HEK293T (cell line): ENCODE results near the gene ELL.

Source experiments
- ARNT ChIP-seq: fragments of 450-650 bp; IDR thresholded peaks from 2 replicates; pipeline ENCODE4 v1.6.1; 2017; ENCODE audit warnings: mild to moderate bottlenecking
- BHLHE40 ChIP-seq: fragments of 450-650 bp; IDR thresholded peaks from 2 replicates; pipeline ENCODE4 v1.6.1; 2016; ENCODE audit warnings: mild to moderate bottlenecking, moderate library complexity, borderline replicate concordance
- CTBP1 ChIP-seq: fragments of 450-650 bp; IDR thresholded peaks from 2 replicates; pipeline ENCODE4 v1.6.1; 2016; ENCODE audit warnings: borderline replicate concordance
- FOXK2 ChIP-seq: fragments of 450-650 bp; IDR thresholded peaks from 2 replicates; pipeline ENCODE4 v1.6.1; 2016; ENCODE audit warnings: mild to moderate bottlenecking
- FOXM1 ChIP-seq: fragments of 450-650 bp; IDR thresholded peaks from 2 replicates; pipeline ENCODE4 v1.6.1; 2017; ENCODE audit warnings: mild to moderate bottlenecking, borderline replicate concordance
- HDGF ChIP-seq: fragments of 450-650 bp; IDR thresholded peaks from 2 replicates; pipeline ENCODE4 v1.6.1; 2017; ENCODE audit warnings: antibody characterized with exemption, borderline replicate concordance
- L3MBTL2 ChIP-seq: fragments of 450-650 bp; conservative IDR thresholded peaks from 2 replicates; pipeline ENCODE4 v1.6.1; 2016; ENCODE audit warnings: mild to moderate bottlenecking
- LEF1 ChIP-seq: fragments of 450-650 bp; IDR thresholded peaks from 2 replicates; pipeline ENCODE4 v1.6.1; 2017; ENCODE audit warnings: mild to moderate bottlenecking, borderline replicate concordance
- NFRKB ChIP-seq: fragments of 450-650 bp; IDR thresholded peaks from 2 replicates; pipeline ENCODE4 v1.6.1; 2016; ENCODE audit warnings: mild to moderate bottlenecking, moderate library complexity
- PKNOX1 ChIP-seq: fragments of 450-650 bp; IDR thresholded peaks from 2 replicates; pipeline ENCODE4 v1.6.1; 2016
- SP1 ChIP-seq: fragments of 450-650 bp; IDR thresholded peaks from 2 replicates; pipeline ENCODE4 v1.6.1; 2017
- SUZ12 ChIP-seq: fragments of 450-650 bp; IDR thresholded peaks from 2 replicates; pipeline ENCODE4 v1.6.1; 2016; ENCODE audit warnings: mild to moderate bottlenecking
- TARDBP ChIP-seq: fragments of 450-650 bp; IDR thresholded peaks from 2 replicates; pipeline ENCODE4 v1.6.1; 2016
- ZNF384 ChIP-seq: fragments of 450-650 bp; IDR thresholded peaks from 2 replicates; pipeline ENCODE4 v1.6.1; 2016

- TF ChIP-seq SP1, result no peak
- TF ChIP-seq TARDBP, result no peak
- TF ChIP-seq ZNF384, result no peak
- TF ChIP-seq SUZ12, result no peak
- TF ChIP-seq HDGF, result no peak
- TF ChIP-seq FOXM1, result no peak
- no peak for TF ChIP-seq FOXK2
- TF ChIP-seq ARNT, result no peak
- TF ChIP-seq BHLHE40, result no peak
- no peak for TF ChIP-seq NFRKB
- TF ChIP-seq LEF1, result no peak
- no peak for TF ChIP-seq CTBP1
- TF ChIP-seq L3MBTL2, result no peak
- TF ChIP-seq PKNOX1, result no peak
Observed at GRCh38 chr19:18508585-18508984, 13.3 kb downstream of the ELL start.
